GM12875 (cell line): ENCODE results near the gene IMP3.
"Not testable (repeated sequence)": the region's sequence is repeated elsewhere in the genome, so short reads cannot be mapped to it uniquely, and the experiment has no call there.

Experiments used
- H3K4me3 ChIP-seq: one replicate; pipeline ENCODE4 v1.5.1; 2011; ENCODE audit warnings: low read depth, low read length, control low read depth
- CTCF ChIP-seq: IDR thresholded peaks from 2 replicates; pipeline ENCODE4 v1.5.1; 2011; ENCODE audit warnings: low read depth, mild to moderate bottlenecking, control low read depth, inconsistent platforms, low read length, moderate library complexity, borderline replicate concordance; ENCODE audit not compliant: insufficient read depth

The IMP3 gene

GRCh38 chr15:75641603-75642002 lies 1.6 kb upstream of the IMP3 start:
- H3K4me3 ChIP-seq = no peak overlapping the region
- TF ChIP-seq CTCF = no peak

GRCh38 chr15:75641179-75641503 lies 1.1 kb upstream of the IMP3 start:
- TF ChIP-seq CTCF = no peak
- H3K4me3 ChIP-seq = no peak overlapping the region

- peak overlapping the region; percentile 97 for H3K4me3 ChIP-seq
- TF ChIP-seq CTCF = peak; percentile 24; the same call in 1 of the 2 replicates
Observed at GRCh38 chr15:75640483-75641178, 607 bp upstream of the IMP3 start.

GRCh38 chr15:75639191-75639708 lies 774 bp downstream of the IMP3 start:
- H3K4me3 ChIP-seq = peak overlapping the region; percentile 97
- no peak for TF ChIP-seq CTCF

GRCh38 chr15:75637245-75638009 lies 2.6 kb downstream of the IMP3 start:
- H3K4me3 ChIP-seq = no peak overlapping the region

GRCh38 chr15:75636026-75636425 lies 4.0 kb downstream of the IMP3 start:
- TF ChIP-seq CTCF = no peak
- no peak overlapping the region for H3K4me3 ChIP-seq

More at GRCh38 chr15:75637245-75638009, 2.6 kb downstream of the IMP3 start:
- TF ChIP-seq CTCF = no peak

- not testable (repeated sequence) for H3K4me3 ChIP-seq
Observed at GRCh38 chr15:75633922-75634321, 6.1 kb downstream of the IMP3 start.
